ENCODE measurements around the gene BARX2.

The BARX2 gene

DNA sequence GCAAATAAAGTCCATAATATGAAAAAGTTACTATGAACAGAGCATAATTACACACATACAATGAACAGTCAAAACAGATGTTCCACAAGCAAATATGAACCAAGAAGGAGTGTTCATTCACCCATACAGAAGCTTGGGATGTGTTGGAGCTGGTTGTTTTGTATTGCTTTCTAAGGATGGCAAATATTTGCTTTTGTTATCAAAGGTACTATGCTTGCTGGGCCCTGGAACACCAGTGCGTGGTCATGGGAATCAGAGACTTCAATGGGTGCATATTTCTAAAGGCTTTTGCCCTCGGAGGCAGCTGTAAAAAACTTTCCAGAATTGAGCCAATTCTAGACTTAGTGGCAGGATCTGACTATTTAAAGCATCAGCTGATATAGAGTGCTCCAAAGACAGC is 85.1 kb downstream of the BARX2 start:
- TF ChIP-seq RAD21 (IDR thresholded peaks at IDR 0.05; ENCODE audit: low read depth) (no peak), YY1 (IDR thresholded peaks at IDR 0.05; ENCODE audit: low read depth) (no peak), ZBTB7A (IDR thresholded peaks at IDR 0.05; ENCODE audit: low read depth) (no peak), EGR1 (IDR thresholded peaks at IDR 0.05) (no peak), TCF12 (IDR thresholded peaks at IDR 0.05; ENCODE audit: low read depth) (no peak), EP300 (IDR thresholded peaks at IDR 0.05; ENCODE audit: borderline replicate concordance) (no peak), NFIC (IDR thresholded peaks at IDR 0.05) (no peak), TEAD4 (IDR thresholded peaks at IDR 0.05) (no peak), TAF1 (IDR thresholded peaks at IDR 0.05; ENCODE audit: low read depth) (no peak), FOXM1 (IDR thresholded peaks at IDR 0.05; ENCODE audit: borderline replicate concordance, low read depth) (no peak), CEBPB (IDR thresholded peaks at IDR 0.05) (no peak), CREB1 (IDR thresholded peaks at IDR 0.05; ENCODE audit: low read depth) (no peak)
- TF ChIP-seq, protein P1, sequence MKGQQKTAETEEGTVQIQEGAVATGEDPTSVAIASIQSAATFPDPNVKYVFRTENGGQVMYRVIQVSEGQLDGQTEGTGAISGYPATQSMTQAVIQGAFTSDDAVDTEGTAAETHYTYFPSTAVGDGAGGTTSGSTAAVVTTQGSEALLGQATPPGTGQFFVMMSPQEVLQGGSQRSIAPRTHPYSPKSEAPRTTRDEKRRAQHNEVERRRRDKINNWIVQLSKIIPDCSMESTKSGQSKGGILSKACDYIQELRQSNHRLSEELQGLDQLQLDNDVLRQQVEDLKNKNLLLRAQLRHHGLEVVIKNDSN (IDR thresholded peaks at IDR 0.05) = no peak
- TF ChIP-seq, protein P2, sequence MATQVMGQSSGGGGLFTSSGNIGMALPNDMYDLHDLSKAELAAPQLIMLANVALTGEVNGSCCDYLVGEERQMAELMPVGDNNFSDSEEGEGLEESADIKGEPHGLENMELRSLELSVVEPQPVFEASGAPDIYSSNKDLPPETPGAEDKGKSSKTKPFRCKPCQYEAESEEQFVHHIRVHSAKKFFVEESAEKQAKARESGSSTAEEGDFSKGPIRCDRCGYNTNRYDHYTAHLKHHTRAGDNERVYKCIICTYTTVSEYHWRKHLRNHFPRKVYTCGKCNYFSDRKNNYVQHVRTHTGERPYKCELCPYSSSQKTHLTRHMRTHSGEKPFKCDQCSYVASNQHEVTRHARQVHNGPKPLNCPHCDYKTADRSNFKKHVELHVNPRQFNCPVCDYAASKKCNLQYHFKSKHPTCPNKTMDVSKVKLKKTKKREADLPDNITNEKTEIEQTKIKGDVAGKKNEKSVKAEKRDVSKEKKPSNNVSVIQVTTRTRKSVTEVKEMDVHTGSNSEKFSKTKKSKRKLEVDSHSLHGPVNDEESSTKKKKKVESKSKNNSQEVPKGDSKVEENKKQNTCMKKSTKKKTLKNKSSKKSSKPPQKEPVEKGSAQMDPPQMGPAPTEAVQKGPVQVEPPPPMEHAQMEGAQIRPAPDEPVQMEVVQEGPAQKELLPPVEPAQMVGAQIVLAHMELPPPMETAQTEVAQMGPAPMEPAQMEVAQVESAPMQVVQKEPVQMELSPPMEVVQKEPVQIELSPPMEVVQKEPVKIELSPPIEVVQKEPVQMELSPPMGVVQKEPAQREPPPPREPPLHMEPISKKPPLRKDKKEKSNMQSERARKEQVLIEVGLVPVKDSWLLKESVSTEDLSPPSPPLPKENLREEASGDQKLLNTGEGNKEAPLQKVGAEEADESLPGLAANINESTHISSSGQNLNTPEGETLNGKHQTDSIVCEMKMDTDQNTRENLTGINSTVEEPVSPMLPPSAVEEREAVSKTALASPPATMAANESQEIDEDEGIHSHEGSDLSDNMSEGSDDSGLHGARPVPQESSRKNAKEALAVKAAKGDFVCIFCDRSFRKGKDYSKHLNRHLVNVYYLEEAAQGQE (IDR thresholded peaks at IDR 0.05; ENCODE audit: low read depth) = no peak
- TF ChIP-seq, protein P3, sequence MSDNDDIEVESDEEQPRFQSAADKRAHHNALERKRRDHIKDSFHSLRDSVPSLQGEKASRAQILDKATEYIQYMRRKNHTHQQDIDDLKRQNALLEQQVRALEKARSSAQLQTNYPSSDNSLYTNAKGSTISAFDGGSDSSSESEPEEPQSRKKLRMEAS (IDR thresholded peaks at IDR 0.05) = no peak

DNA sequence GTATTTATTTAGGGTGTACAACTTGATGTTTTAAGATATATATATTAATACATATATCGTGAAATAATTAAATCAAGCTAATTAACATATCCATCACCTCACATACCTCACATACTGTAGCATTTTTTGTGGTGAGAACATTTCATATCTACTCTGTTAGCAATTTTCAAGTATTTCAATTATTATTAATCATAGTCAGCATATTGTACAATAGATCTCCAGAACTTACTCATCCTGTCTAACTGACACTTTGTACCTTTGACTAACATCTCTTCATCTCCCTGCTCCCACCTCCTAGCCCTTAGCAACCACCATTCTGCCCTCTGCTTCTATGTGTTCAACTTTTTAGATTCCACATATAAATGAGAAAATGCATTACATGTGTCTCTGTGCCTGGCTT is 108.4 kb downstream of the BARX2 start:
- TF ChIP-seq TAF1 (IDR thresholded peaks at IDR 0.05; ENCODE audit: low read depth) = no peak
- no peak for TF ChIP-seq FOXM1 (IDR thresholded peaks at IDR 0.05; ENCODE audit: borderline replicate concordance, low read depth)
- TF ChIP-seq YY1 (IDR thresholded peaks at IDR 0.05; ENCODE audit: low read depth) = no peak
- TF ChIP-seq, protein P3 (IDR thresholded peaks at IDR 0.05) = no peak
- TF ChIP-seq, protein P2 (IDR thresholded peaks at IDR 0.05; ENCODE audit: low read depth) = no peak
- TF ChIP-seq CEBPB (IDR thresholded peaks at IDR 0.05) = no peak
- no peak for TF ChIP-seq NFIC (IDR thresholded peaks at IDR 0.05)
- no peak for TF ChIP-seq RAD21 (IDR thresholded peaks at IDR 0.05; ENCODE audit: low read depth)
- TF ChIP-seq TEAD4 (IDR thresholded peaks at IDR 0.05) = no peak
- TF ChIP-seq CREB1 (IDR thresholded peaks at IDR 0.05; ENCODE audit: low read depth) = no peak
- TF ChIP-seq, protein P1 (IDR thresholded peaks at IDR 0.05) = no peak
- TF ChIP-seq ZBTB7A (IDR thresholded peaks at IDR 0.05; ENCODE audit: low read depth) = no peak
- TF ChIP-seq TCF12 (IDR thresholded peaks at IDR 0.05; ENCODE audit: low read depth) = no peak
- no peak for TF ChIP-seq EGR1 (IDR thresholded peaks at IDR 0.05)
- no peak for TF ChIP-seq EP300 (IDR thresholded peaks at IDR 0.05; ENCODE audit: borderline replicate concordance)

DNA sequence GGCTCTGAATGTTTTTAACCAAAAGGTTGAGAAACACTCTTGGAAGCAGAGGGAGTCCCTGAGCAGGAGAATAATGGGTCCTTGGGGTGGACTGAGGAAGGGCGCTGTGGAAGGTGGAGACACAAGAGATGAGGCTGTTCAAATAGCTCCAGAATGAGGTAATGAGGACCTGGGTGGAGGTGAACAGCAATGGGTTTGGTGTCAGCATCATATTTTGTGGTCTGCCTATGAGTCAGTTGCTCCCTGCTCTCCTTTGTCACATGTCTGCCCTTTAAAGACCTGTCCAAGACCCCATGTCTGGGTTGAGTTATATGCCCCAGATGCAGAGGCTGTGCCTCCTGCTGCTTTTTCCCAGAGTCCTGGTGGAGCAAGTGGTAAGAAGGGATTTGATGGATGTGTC is 113.6 kb downstream of the BARX2 start:
- TF ChIP-seq YY1 (IDR thresholded peaks at IDR 0.05; ENCODE audit: low read depth) (no peak), CEBPB (IDR thresholded peaks at IDR 0.05) (no peak), TCF12 (IDR thresholded peaks at IDR 0.05; ENCODE audit: low read depth) (no peak), FOXM1 (IDR thresholded peaks at IDR 0.05; ENCODE audit: borderline replicate concordance, low read depth) (no peak), TAF1 (IDR thresholded peaks at IDR 0.05; ENCODE audit: low read depth) (no peak), EP300 (IDR thresholded peaks at IDR 0.05; ENCODE audit: borderline replicate concordance) (no peak), TEAD4 (IDR thresholded peaks at IDR 0.05) (no peak), CREB1 (IDR thresholded peaks at IDR 0.05; ENCODE audit: low read depth) (no peak), ZBTB7A (IDR thresholded peaks at IDR 0.05; ENCODE audit: low read depth) (no peak), EGR1 (IDR thresholded peaks at IDR 0.05) (no peak), RAD21 (IDR thresholded peaks at IDR 0.05; ENCODE audit: low read depth) (no peak), NFIC (IDR thresholded peaks at IDR 0.05) (no peak)
- TF ChIP-seq, protein P3 (IDR thresholded peaks at IDR 0.05) = no peak
- TF ChIP-seq, protein P2 (IDR thresholded peaks at IDR 0.05; ENCODE audit: low read depth) = no peak
- TF ChIP-seq, protein P1 (IDR thresholded peaks at IDR 0.05) = no peak

All from Ishikawa (cell line).